ENCODE results near the gene ACOT7.
"Not testable (repeated sequence)": the region's sequence is repeated elsewhere in the genome, so short reads cannot be mapped to it uniquely, and the experiment has no call there.

DNA sequence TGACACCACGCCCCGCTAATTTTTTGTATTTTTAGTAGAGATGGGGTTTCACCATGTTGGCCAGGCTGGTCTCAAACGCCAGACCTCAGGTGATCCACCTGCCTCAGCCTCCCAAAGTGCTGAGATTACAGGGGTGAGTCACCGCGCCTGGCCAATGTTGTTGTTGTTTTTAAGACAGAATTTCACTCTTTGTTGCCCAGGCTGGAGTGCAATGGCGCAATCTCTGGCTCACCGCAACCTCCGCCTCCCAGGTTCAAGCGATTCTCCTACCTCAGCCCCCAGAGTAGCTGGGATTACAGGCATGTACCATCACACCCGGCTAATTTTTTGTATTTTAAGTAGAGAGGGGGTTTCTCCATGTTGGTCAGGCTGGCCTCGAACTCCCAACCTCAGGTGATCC is 173.9 kb downstream of the ACOT7 start:
- not testable (repeated sequence) for TF ChIP-seq CTCF (IDR thresholded peaks at IDR 0.05; ENCODE audit: low read length); EZH2phosphoT487 (IDR thresholded peaks at IDR 0.05; ENCODE audit: low read length); EZH2 (optimal IDR thresholded peaks at IDR 0.05; ENCODE audit: low read depth, low read length)
